ENCODE data around the gene AGBL1.

GRCh38 chr15:86595741-86596140, 516.1 kb downstream of the AGBL1 start:
- no peak for TF ChIP-seq POLR2A (IDR thresholded peaks at IDR 0.05; ENCODE audit: low read length)
- TF ChIP-seq GATA1 (IDR thresholded peaks at IDR 0.05; ENCODE audit: low read depth, low read length) = no peak
